DND-41 (cell line): Measurements from ENCODE around the gene IP6K3.

ENCODE experiments used
- ATAC-seq: fragments of 200-7000 bp; cut with Tn5 transposase; 3 replicates; pipeline ENCODE4 v1.9.1; 2021; ENCODE audit warnings: low read depth; ENCODE audit not compliant: insufficient read depth
- DNase-seq: peaks from one replicate; pipeline ENCODE4 v3.0.0-alpha.2; 2020
- H2AFZ ChIP-seq: 2 replicates; pipeline ENCODE4 v1.6.0; 2012; ENCODE audit warnings: low read depth, low read length
- H3K27ac ChIP-seq: 2 replicates; pipeline ENCODE4 v1.5.1; 2012; ENCODE audit warnings: low read length, inconsistent platforms
- H3K27me3 ChIP-seq: fragments of 200-600 bp; sonication (generic); 2 replicates; pipeline ENCODE4 v1.6.0; 2012; ENCODE audit warnings: low read length, mild to moderate bottlenecking, inconsistent platforms; ENCODE audit not compliant: insufficient read depth, poor library complexity
- H3K36me3 ChIP-seq: 2 replicates; pipeline ENCODE4 v1.5.1; 2012; ENCODE audit warnings: low read length, inconsistent platforms; ENCODE audit not compliant: insufficient read depth
- H3K4me1 ChIP-seq: 2 replicates; pipeline ENCODE4 v1.5.1; 2012; ENCODE audit warnings: mild to moderate bottlenecking, low read length; ENCODE audit not compliant: insufficient read depth
- H3K4me2 ChIP-seq: 2 replicates; pipeline ENCODE4 v1.6.0; 2012; ENCODE audit warnings: mild to moderate bottlenecking, moderate library complexity, low read length, inconsistent platforms; ENCODE audit not compliant: insufficient read depth
- H3K4me3 ChIP-seq, 2 experiments: fragments of 200-600 bp in 1 of 2; shearing (Covaris generic) in 1 of 2; 2 replicates each; pipeline ENCODE4 v1.5.1; 2012 to 2016; ENCODE audit warnings: inconsistent platforms in 2 of 2, low read length in 2 of 2, mild to moderate bottlenecking in 2 of 2, low read depth in 1 of 2, moderate library complexity in 1 of 2
- H3K79me2 ChIP-seq: 2 replicates; pipeline ENCODE4 v1.6.0; 2012; ENCODE audit warnings: low read length, inconsistent platforms; ENCODE audit not compliant: insufficient read depth
- H3K9ac ChIP-seq: 2 replicates; pipeline ENCODE4 v1.6.0; 2012; ENCODE audit warnings: low read depth, mild to moderate bottlenecking, inconsistent platforms, low read length, moderate library complexity
- H3K9me3 ChIP-seq: 2 replicates; pipeline ENCODE4 v1.5.1; 2012; ENCODE audit warnings: low read length, moderate library complexity, mild to moderate bottlenecking, inconsistent platforms; ENCODE audit not compliant: insufficient read depth, severe bottlenecking
- H4K20me1 ChIP-seq: 2 replicates; pipeline ENCODE4 v1.6.0; 2012; ENCODE audit warnings: low read length; ENCODE audit not compliant: insufficient read depth
- CTCF ChIP-seq: IDR thresholded peaks from 2 replicates; pipeline ENCODE4 v1.5.1; 2012; ENCODE audit warnings: borderline replicate concordance, low read length, moderate library complexity, mild to moderate bottlenecking; ENCODE audit not compliant: poor library complexity, severe bottlenecking; ENCODE audit errors: extremely low read depth
- EZH2 ChIP-seq: IDR thresholded peaks from 3 replicates; pipeline ENCODE4 v1.6.1; 2012; ENCODE audit warnings: borderline replicate concordance, low read depth, mild to moderate bottlenecking, moderate library complexity, low read length, inconsistent platforms; ENCODE audit not compliant: severe bottlenecking

Gene IP6K3

GRCh38 chr6:33738153-33738552 lies 8.6 kb downstream of the IP6K3 start:
- Histone ChIP-seq H3K27ac (no peak overlapping the region), H3K79me2 (no peaks in the 10 kb centered on the region), H3K4me1 (no peaks in the 10 kb centered on the region), H3K36me3 (no peaks in the 10 kb centered on the region), H3K4me2 (no peak overlapping the region), H3K9me3 (no peaks in the 10 kb centered on the region), H3K4me3 (no peak overlapping the region), H3K27me3 (no peaks in the 10 kb centered on the region), H2AFZ (no peak overlapping the region), H4K20me1 (peaks cover 3% of the 10 kb centered on the region; the same call in 1 of the 2 replicates), H3K9ac (no peak overlapping the region)
- DNase-seq (no peak), ATAC-seq (no peak)
- no peak for TF ChIP-seq EZH2
- TF ChIP-seq CTCF: no peak

GRCh38 chr6:33737267-33738026 lies 9.3 kb downstream of the IP6K3 start:
- ATAC-seq: no peak
- H3K4me2 ChIP-seq: no peak overlapping the region
- H3K4me3 ChIP-seq: no peak overlapping the region
- H3K36me3 ChIP-seq: no peaks in the 10 kb centered on the region
- H3K4me1 ChIP-seq: no peaks in the 10 kb centered on the region
- peaks cover 3% of the 10 kb centered on the region; the same call in 1 of the 2 replicates for H4K20me1 ChIP-seq
- H3K27me3 ChIP-seq: no peaks in the 10 kb centered on the region
- TF ChIP-seq EZH2: no peak
- no peak overlapping the region for H2AFZ ChIP-seq
- H3K27ac ChIP-seq: no peak overlapping the region
- H3K9me3 ChIP-seq: no peaks in the 10 kb centered on the region
- H3K79me2 ChIP-seq: no peaks in the 10 kb centered on the region
- H3K9ac ChIP-seq: no peak overlapping the region
- DNase-seq: no peak

GRCh38 chr6:33735216-33735615 lies 11.5 kb downstream of the IP6K3 start:
- H3K27me3 ChIP-seq: no peaks in the 10 kb centered on the region

More at GRCh38 chr6:33735216-33735615, 11.5 kb downstream of the IP6K3 start:
- H4K20me1 ChIP-seq: peaks cover 3% of the 10 kb centered on the region; the same call in 1 of the 2 replicates
- TF ChIP-seq EZH2: no peak
- peak; percentile 10 for TF ChIP-seq CTCF
- no peaks in the 10 kb centered on the region for H3K36me3 ChIP-seq
- no peaks in the 10 kb centered on the region for H3K79me2 ChIP-seq
- DNase-seq (no peak), ATAC-seq (no peak)
- no peak overlapping the region for H3K4me3 ChIP-seq
- H3K9me3 ChIP-seq: no peaks in the 10 kb centered on the region
- no peak overlapping the region for H3K27ac ChIP-seq
- H3K9ac ChIP-seq: no peak overlapping the region
- no peak overlapping the region for H2AFZ ChIP-seq
- H3K4me1 ChIP-seq: no peaks in the 10 kb centered on the region
- H3K4me2 ChIP-seq: no peak overlapping the region
